ENCODE measurements around the gene ADORA1. TPM values are rescaled to one million over a fixed set of nuclear protein-coding genes. Genes with fewer than 3 reads are reported as not detected.

The ADORA1 gene
- total RNA-seq = under 1 TPM in 1 of 3 donors, not detected in 2; 0.10 TPM

- H3K4me3 Mint-ChIP-seq = peak within 1 kb of the TSS; percentile 26
Measured at GRCh38 chr1:203127666-203128430, at the start of gene ADORA1. TSS of gene ADORA1 (plus strand) at chr1:203127726. CDS start at chr1:203128842, 1,116 bp downstream.

DNA sequence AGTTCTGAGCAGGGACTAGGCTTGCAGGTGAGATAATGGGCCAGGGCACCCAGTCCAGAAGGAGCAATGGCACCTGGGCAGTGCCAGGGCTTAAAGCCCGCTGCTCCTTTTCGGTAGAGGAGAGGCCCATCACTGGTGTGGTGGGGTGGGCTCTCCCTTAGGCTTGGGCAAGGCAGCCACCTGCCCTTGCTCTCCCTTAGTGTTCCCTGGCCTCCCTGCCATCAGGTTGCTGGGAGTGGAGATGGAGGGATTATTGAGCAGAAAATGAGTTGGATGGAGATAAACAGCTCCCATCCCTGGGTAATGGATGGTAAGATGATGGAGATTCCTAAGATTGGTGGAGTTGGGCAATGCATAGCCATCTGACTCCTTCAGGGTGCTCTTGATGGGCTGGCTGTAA lies 49.6 kb upstream of the ADORA1 start:
- DNase-seq (no peak), ATAC-seq (no peak)
- Mint-ChIP-seq H3K27me3 (ENCODE audit: low read depth) (peaks cover 41% of the 10 kb centered on the region), H3K36me3 (ENCODE audit: insufficient read depth) (no peaks in the 10 kb centered on the region), H3K4me1 (ENCODE audit: low read depth) (peaks cover 6% of the 10 kb centered on the region), H3K9me3 (no peaks in the 10 kb centered on the region), H3K4me3 (no peak overlapping the region)

More at GRCh38 chr1:203127666-203128430, at the start of gene ADORA1:
- no peak for DNase-seq
- Mint-ChIP-seq H3K36me3 (ENCODE audit: insufficient read depth) (no peaks in the 10 kb centered on the region), H3K4me1 (ENCODE audit: low read depth) (peaks cover 8% of the 10 kb centered on the region), H3K27me3 (ENCODE audit: low read depth) (peaks cover 51% of the 10 kb centered on the region), H3K9me3 (no peaks in the 10 kb centered on the region)
- ATAC-seq = peak; percentile 56 to 60

- no peaks in the 10 kb centered on the region for H3K36me3 Mint-ChIP-seq (ENCODE audit: insufficient read depth)
- ATAC-seq (no peak), DNase-seq (no peak)
- H3K9me3 Mint-ChIP-seq = no peaks in the 10 kb centered on the region
- peaks cover 6% of the 10 kb centered on the region for H3K4me1 Mint-ChIP-seq (ENCODE audit: low read depth)
- H3K27me3 Mint-ChIP-seq (ENCODE audit: low read depth) = peaks cover 36% of the 10 kb centered on the region
- H3K4me3 Mint-ChIP-seq = no peak overlapping the region
Measured at GRCh38 chr1:203078478-203078877, 49.0 kb upstream of the ADORA1 start.

- DNase-seq (no peak), ATAC-seq (no peak)
- H3K4me1 Mint-ChIP-seq (ENCODE audit: low read depth) = peaks cover 5% of the 10 kb centered on the region
- no peaks in the 10 kb centered on the region for H3K9me3 Mint-ChIP-seq
- H3K4me3 Mint-ChIP-seq = no peak overlapping the region
- peaks cover 21% of the 10 kb centered on the region for H3K27me3 Mint-ChIP-seq (ENCODE audit: low read depth)
- H3K36me3 Mint-ChIP-seq (ENCODE audit: insufficient read depth) = no peaks in the 10 kb centered on the region
Measured at GRCh38 chr1:203080456-203080855, 47.1 kb upstream of the ADORA1 start.

DNA sequence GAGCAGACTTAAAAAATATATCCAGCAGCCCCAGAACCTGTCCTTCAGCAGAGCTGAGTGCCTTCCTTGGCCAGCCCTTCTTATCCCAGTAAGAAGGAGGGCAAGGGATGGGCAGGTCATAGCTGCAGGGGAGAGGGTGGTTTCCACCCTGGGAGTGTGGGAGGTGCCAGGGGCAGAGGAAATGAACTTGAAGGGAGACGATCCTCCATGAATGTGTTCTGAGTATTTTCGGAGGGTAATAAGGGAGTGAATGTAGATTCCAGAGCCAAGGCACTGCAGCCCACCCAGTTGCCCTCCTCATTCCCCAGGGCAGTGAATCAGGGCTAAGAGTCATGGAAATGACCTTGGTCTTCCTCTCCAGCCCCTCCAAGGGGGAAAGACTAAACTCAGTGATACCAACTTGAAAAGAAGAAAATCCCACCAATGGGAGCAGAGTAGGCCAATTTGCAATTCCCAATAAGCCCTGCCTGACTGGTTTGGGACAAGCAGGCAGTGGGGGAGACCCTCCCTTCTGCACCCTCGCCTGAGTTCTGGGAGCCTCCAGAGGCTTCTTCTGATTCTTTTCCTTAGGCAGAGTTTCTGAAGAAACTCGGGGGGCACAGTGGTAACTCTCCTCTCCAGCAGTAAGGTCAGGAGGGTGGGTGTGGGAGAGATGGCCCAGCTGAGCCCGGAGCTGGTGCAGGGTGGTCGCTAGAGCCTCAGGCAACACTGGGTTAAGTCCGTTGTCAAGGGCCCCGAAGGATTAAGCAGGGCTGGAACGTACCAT lies 45.9 kb upstream of the ADORA1 start:
- Mint-ChIP-seq H3K27me3 (ENCODE audit: low read depth) (peaks cover 15% of the 10 kb centered on the region), H3K4me1 (ENCODE audit: low read depth) (no peaks in the 10 kb centered on the region), H3K9me3 (no peaks in the 10 kb centered on the region), H3K4me3 (no peak overlapping the region), H3K36me3 (ENCODE audit: insufficient read depth) (no peaks in the 10 kb centered on the region)
- no peak for DNase-seq
- no peak for ATAC-seq

GRCh38 chr1:203082231-203082505 lies 45.4 kb upstream of the ADORA1 start:
- Mint-ChIP-seq H3K36me3 (ENCODE audit: insufficient read depth) (no peaks in the 10 kb centered on the region), H3K4me1 (ENCODE audit: low read depth) (no peaks in the 10 kb centered on the region)
- no peak for ATAC-seq

GRCh38 chr1:203082571-203083462 lies 44.7 kb upstream of the ADORA1 start:
- ATAC-seq = no peak
- H3K4me3 Mint-ChIP-seq = no peak overlapping the region
- no peaks in the 10 kb centered on the region for H3K9me3 Mint-ChIP-seq
- H3K27me3 Mint-ChIP-seq (ENCODE audit: low read depth) = peaks cover 8% of the 10 kb centered on the region
- no peaks in the 10 kb centered on the region for H3K4me1 Mint-ChIP-seq (ENCODE audit: low read depth)
- DNase-seq = no peak
- no peaks in the 10 kb centered on the region for H3K36me3 Mint-ChIP-seq (ENCODE audit: insufficient read depth)

More at GRCh38 chr1:203082231-203082505, 45.4 kb upstream of the ADORA1 start:
- no peak overlapping the region for H3K4me3 Mint-ChIP-seq
- DNase-seq = no peak
- H3K27me3 Mint-ChIP-seq (ENCODE audit: low read depth) = peaks cover 10% of the 10 kb centered on the region
- no peaks in the 10 kb centered on the region for H3K9me3 Mint-ChIP-seq

GRCh38 chr1:203083463-203083921 lies 44.0 kb upstream of the ADORA1 start:
- H3K4me1 Mint-ChIP-seq (ENCODE audit: low read depth) = no peaks in the 10 kb centered on the region
- ATAC-seq (no peak), DNase-seq (no peak)
- peaks cover 9% of the 10 kb centered on the region for H3K27me3 Mint-ChIP-seq (ENCODE audit: low read depth)
- H3K4me3 Mint-ChIP-seq = no peak overlapping the region
- H3K9me3 Mint-ChIP-seq = no peaks in the 10 kb centered on the region
- no peaks in the 10 kb centered on the region for H3K36me3 Mint-ChIP-seq (ENCODE audit: insufficient read depth)

DNA sequence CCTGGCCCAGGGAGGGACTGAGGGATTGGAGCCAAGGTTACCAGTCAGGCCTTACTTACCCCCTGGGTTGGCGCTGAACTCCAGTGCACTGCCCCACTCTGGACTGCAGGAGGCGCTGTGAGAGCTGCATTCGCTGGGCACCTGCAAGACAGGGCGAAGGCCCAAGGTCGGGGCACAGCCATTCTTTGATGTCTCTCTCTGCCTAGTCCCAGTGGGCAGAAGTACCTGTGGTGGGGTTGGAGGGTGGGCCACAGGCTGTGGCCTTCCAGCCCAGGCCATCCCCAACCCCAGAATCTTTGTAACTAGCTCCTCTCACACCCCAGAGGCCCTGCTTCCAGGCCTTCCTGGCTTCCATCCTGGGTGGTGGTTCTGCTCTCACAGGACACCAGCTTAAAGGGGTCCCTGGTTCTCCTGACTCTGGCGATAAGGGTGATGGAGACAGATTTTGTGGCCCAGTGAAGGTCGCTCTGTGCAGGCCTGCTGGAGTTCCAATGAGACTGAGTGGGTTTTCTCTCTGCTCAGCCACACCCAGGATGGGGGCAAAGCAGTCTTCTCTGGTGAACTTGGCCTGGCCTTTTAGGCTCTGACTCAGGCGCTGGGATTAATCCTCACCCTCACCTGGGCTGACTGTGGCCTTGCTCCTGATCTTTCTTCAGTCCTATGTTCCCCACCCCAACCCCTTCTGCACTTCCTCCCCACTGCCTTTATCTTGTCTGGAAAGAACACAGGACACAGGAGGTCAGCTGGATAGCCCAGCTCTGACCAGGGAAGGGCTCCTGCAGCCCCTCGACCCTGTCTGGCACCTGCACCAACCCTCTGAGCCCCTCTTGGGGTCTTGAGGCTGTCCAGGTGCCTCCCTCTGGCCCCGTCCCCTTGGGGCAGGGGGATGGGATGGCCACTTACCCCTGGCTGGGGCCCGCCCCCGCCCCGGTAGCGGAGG lies 42.7 kb upstream of the ADORA1 start:
- no peak for DNase-seq
- no peak for ATAC-seq
- Mint-ChIP-seq H3K36me3 (ENCODE audit: insufficient read depth) (no peaks in the 10 kb centered on the region), H3K9me3 (no peaks in the 10 kb centered on the region), H3K4me3 (no peak overlapping the region), H3K27me3 (ENCODE audit: low read depth) (peaks cover 5% of the 10 kb centered on the region), H3K4me1 (ENCODE audit: low read depth) (no peaks in the 10 kb centered on the region)

- Mint-ChIP-seq H3K27me3 (ENCODE audit: low read depth) (peaks cover 10% of the 10 kb centered on the region), H3K4me1 (ENCODE audit: low read depth) (no peaks in the 10 kb centered on the region), H3K4me3 (no peak within 1 kb of the TSS), H3K36me3 (ENCODE audit: insufficient read depth) (no peaks in the 10 kb centered on the region), H3K9me3 (no peaks in the 10 kb centered on the region)
- ATAC-seq = no peak
- no peak for DNase-seq
Measured at GRCh38 chr1:203085528-203086406, 41.8 kb upstream of the ADORA1 start, which contains the start of gene MYOG. TSS of gene MYOG (minus strand) at chr1:203086012. CDS start at chr1:203085961, 51 bp downstream.

GRCh38 chr1:203086992-203087763 lies 40.3 kb upstream of the ADORA1 start:
- Mint-ChIP-seq H3K4me1 (ENCODE audit: low read depth) (no peaks in the 10 kb centered on the region), H3K9me3 (no peaks in the 10 kb centered on the region), H3K4me3 (no peak overlapping the region), H3K36me3 (ENCODE audit: insufficient read depth) (no peaks in the 10 kb centered on the region), H3K27me3 (ENCODE audit: low read depth) (peaks cover 18% of the 10 kb centered on the region)
- no peak for DNase-seq
- ATAC-seq = no peak

DNA sequence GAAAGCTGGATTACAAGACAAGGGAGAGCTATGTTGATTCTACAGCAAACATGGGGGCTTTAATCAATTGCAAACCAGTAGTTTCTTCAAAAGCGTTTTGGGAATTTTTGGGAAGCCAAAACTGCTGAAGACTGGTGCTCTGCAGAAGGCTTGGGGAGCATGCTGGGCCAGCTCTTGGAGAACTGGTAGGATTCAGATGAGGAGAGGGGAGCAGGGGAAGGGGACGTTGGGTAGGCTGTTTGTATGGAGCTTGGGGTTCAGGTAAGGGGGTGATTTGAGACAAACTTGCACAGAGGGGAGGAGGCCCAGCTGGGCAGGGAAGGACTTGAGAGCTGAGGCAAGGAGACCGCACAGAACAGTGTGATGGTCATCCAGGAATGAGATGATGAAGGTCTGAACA lies 39.1 kb upstream of the ADORA1 start:
- no peak for DNase-seq
- Mint-ChIP-seq H3K36me3 (ENCODE audit: insufficient read depth) (no peaks in the 10 kb centered on the region), H3K9me3 (no peaks in the 10 kb centered on the region), H3K27me3 (ENCODE audit: low read depth) (peaks cover 24% of the 10 kb centered on the region), H3K4me3 (no peak overlapping the region), H3K4me1 (ENCODE audit: low read depth) (no peaks in the 10 kb centered on the region)
- no peak for ATAC-seq
